IPS-15b (cell line): Measurements from ENCODE around the gene DMKN.

ENCODE experiments used
- H3K27me3 ChIP-seq: one replicate; pipeline ENCODE4 v1.6.1; 2013; ENCODE audit warnings: low read length; ENCODE audit not compliant: control insufficient read depth, insufficient read depth
- H3K36me3 ChIP-seq: one replicate; pipeline ENCODE4 v1.6.1; 2013; ENCODE audit warnings: low read length; ENCODE audit not compliant: control insufficient read depth, insufficient read depth
- H3K4me1 ChIP-seq: one replicate; pipeline ENCODE4 v1.6.1; 2013; ENCODE audit warnings: mild to moderate bottlenecking, low read length; ENCODE audit not compliant: control insufficient read depth, insufficient read depth
- H3K4me3 ChIP-seq: one replicate; pipeline ENCODE4 v1.5.1; 2013; ENCODE audit warnings: low read depth, low read length
- H3K9ac ChIP-seq: one replicate; pipeline ENCODE4 v1.6.1; 2013; ENCODE audit warnings: low read depth, mild to moderate bottlenecking, low read length
- H3K9me3 ChIP-seq: one replicate; pipeline ENCODE4 v1.6.1; 2013; ENCODE audit warnings: mild to moderate bottlenecking, low read length; ENCODE audit not compliant: control insufficient read depth, insufficient read depth

Gene DMKN, protein sequence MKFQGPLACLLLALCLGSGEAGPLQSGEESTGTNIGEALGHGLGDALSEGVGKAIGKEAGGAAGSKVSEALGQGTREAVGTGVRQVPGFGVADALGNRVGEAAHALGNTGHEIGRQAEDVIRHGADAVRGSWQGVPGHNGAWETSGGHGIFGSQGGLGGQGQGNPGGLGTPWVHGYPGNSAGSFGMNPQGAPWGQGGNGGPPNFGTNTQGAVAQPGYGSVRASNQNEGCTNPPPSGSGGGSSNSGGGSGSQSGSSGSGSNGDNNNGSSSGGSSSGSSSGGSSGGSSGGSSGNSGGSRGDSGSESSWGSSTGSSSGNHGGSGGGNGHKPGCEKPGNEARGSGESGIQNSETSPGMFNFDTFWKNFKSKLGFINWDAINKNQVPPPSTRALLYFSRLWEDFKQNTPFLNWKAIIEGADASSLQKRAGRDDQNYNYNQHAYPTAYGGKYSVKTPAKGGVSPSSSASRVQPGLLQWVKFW

GRCh38 chr19:35513628-35514281, at the start of gene DMKN:
Gene DMKN (minus strand): TSS chr19:35513649. CDS start chr19:35513475, 174 bp downstream.
- H3K4me3 ChIP-seq = peak within 1 kb of the TSS; percentile 58
- peak within 1 kb of the TSS; percentile 32 for H3K9ac ChIP-seq
- H3K27me3 ChIP-seq = peaks cover 8% of the 10 kb centered on the region
- H3K9me3 ChIP-seq = no peaks in the 10 kb centered on the region
- H3K4me1 ChIP-seq = peaks cover 4% of the 10 kb centered on the region
- no peaks in the 10 kb centered on the region for H3K36me3 ChIP-seq

DNA sequence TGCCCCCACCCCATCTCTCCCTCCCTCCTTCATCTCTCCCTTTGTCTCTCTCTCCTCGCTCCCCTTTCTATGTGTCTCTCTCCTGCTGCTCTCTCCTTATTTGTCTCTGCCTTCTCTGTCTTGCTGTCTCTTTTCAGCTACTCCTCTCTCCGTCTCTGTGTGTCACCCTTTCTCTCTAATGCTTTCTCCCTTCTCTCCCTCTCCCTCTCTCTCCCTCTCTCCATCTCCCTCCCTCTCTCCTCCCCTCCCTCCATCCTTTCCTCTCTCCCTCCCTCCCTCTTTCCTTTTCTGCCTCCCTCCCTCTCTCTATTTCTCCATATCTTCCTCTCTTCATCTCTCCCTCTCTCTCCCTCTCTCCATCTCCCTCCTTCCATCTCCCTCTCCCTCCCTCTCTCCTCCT, 49.3 kb upstream of the DMKN start:
- Histone ChIP-seq H3K4me3 (no peak overlapping the region), H3K27me3 (peaks cover 21% of the 10 kb centered on the region), H3K36me3 (no peaks in the 10 kb centered on the region), H3K9ac (no peak overlapping the region), H3K4me1 (no peaks in the 10 kb centered on the region), H3K9me3 (no peaks in the 10 kb centered on the region)

DNA sequence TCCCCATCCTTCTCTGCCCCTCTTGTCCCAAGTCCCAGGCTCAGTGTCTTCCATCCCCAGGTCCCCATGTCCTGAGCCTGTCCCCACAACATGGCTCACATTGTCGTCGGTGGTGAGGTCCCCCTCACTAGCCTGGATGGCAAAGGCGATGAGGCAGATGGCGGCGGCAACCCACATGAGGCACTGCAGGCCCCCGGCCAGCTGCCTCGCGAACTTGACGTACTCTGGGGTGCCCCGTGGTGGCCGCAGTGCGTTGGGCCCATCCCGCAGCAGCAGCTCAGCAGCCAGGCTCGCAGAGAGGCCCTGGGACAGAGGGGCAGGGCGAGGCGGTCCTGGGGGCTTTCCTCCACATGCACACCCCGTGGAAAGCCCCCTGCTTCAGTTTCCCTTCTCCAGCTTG, 48.9 kb upstream of the DMKN start:
- Histone ChIP-seq H3K9me3 (no peaks in the 10 kb centered on the region), H3K4me3 (no peak overlapping the region), H3K9ac (no peak overlapping the region), H3K27me3 (peaks cover 21% of the 10 kb centered on the region), H3K4me1 (no peaks in the 10 kb centered on the region), H3K36me3 (no peaks in the 10 kb centered on the region)

- Histone ChIP-seq H3K4me3 (no peak overlapping the region), H3K4me1 (peaks cover 3% of the 10 kb centered on the region), H3K9ac (no peak overlapping the region), H3K27me3 (peaks cover 30% of the 10 kb centered on the region), H3K36me3 (no peaks in the 10 kb centered on the region), H3K9me3 (no peaks in the 10 kb centered on the region)
Observed at GRCh38 chr19:35561436-35561835, 48.0 kb upstream of the DMKN start.

DNA sequence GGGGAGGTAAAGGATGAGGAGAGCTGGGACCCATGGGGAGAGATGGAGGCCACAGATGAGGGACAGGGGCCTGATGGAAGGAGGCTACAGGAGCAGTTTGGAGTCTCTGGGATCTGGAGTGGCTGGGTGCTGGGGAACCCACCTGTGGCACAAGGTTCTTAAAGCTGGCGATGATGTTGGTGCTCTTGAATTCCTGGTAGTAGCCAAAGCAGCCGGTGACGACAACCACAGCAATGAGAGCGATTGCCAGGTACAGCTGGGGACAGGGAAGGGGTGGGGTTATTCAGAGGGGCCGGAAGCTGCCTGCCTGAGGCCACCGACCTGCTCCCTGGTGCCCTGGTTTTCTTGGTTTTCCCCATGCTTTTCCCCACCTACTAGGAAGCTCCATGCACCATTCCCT, 47.2 kb upstream of the DMKN start:
- no peaks in the 10 kb centered on the region for H3K9me3 ChIP-seq
- H3K27me3 ChIP-seq = peaks cover 38% of the 10 kb centered on the region
- H3K9ac ChIP-seq = no peak overlapping the region
- no peaks in the 10 kb centered on the region for H3K36me3 ChIP-seq
- no peak overlapping the region for H3K4me3 ChIP-seq
- H3K4me1 ChIP-seq = peaks cover 3% of the 10 kb centered on the region

DNA sequence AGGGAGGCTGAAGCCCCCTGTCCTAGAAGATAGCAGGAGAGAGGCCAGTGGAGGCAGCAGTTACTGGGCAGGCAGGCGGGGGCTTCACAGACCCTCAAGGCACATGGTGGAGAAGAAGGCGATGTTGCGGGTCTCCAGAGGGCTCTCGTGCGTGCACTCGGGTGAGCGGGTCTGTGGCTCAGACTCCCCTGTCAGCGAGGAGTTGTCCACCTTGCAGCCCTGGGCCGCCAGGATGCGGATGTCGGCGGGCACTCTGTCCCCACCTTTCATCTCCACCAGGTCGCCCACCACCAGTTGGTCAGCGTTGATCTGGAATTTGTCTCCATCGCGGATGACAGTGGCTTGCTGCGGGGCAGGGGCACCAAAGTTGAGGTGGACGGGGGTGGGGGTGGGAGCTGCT, 46.8 kb upstream of the DMKN start:
- Histone ChIP-seq H3K36me3 (no peaks in the 10 kb centered on the region), H3K4me1 (peaks cover 3% of the 10 kb centered on the region), H3K4me3 (no peak overlapping the region), H3K27me3 (peaks cover 39% of the 10 kb centered on the region), H3K9ac (no peak overlapping the region), H3K9me3 (no peaks in the 10 kb centered on the region)

DNA sequence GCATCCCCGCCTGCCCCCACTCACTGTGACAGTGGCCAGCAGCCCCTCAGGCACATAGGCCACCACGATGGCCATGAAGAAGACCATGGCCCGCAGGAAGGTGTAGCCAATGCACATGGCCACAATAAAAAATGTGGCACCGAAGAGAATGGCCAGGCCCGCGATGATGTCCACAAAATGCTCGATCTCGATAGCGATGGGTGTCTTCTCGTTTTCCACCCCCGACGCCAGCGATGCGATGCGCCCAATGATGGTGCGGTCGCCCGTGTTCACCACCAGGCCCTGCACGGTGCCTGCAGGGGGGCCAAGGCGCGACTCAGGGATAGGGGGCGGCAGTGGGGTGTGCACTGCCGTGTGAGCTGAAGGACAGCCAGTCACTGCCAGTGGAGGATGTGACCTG, 46.3 kb upstream of the DMKN start:
- Histone ChIP-seq H3K4me3 (no peak overlapping the region), H3K9ac (no peak overlapping the region), H3K27me3 (peaks cover 39% of the 10 kb centered on the region), H3K9me3 (no peaks in the 10 kb centered on the region), H3K36me3 (no peaks in the 10 kb centered on the region), H3K4me1 (peaks cover 3% of the 10 kb centered on the region)

DNA sequence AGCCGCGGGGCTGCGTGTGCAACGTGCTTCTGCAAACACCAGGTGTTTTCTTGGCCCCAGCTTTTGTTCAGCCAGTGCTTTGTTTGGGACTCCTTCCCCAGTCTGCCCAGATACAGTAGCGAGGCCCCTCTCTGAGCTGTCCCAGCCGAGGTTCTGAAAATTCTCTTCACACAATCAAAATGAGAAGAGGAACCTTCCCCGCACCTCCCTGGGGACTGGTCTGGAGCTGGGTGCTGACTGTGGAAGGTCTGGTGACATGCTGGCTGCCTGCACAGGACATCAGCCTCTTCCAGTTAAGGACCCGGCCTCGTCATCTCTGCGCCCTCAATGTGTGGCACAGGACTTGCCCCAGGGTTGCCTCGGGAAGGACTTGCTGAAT, 45.8 kb upstream of the DMKN start:
- Histone ChIP-seq H3K9ac (no peak overlapping the region), H3K4me3 (peak overlapping the region; percentile 67), H3K27me3 (peaks cover 39% of the 10 kb centered on the region), H3K36me3 (no peaks in the 10 kb centered on the region), H3K4me1 (peaks cover 3% of the 10 kb centered on the region), H3K9me3 (no peaks in the 10 kb centered on the region)

- no peaks in the 10 kb centered on the region for H3K36me3 ChIP-seq
- H3K27me3 ChIP-seq = peaks cover 39% of the 10 kb centered on the region
- peak overlapping the region; percentile 67 for H3K4me3 ChIP-seq
- peaks cover 3% of the 10 kb centered on the region for H3K4me1 ChIP-seq
- H3K9me3 ChIP-seq = no peaks in the 10 kb centered on the region
- no peak overlapping the region for H3K9ac ChIP-seq
Observed at GRCh38 chr19:35558400-35559280, 45.2 kb upstream of the DMKN start.

DNA sequence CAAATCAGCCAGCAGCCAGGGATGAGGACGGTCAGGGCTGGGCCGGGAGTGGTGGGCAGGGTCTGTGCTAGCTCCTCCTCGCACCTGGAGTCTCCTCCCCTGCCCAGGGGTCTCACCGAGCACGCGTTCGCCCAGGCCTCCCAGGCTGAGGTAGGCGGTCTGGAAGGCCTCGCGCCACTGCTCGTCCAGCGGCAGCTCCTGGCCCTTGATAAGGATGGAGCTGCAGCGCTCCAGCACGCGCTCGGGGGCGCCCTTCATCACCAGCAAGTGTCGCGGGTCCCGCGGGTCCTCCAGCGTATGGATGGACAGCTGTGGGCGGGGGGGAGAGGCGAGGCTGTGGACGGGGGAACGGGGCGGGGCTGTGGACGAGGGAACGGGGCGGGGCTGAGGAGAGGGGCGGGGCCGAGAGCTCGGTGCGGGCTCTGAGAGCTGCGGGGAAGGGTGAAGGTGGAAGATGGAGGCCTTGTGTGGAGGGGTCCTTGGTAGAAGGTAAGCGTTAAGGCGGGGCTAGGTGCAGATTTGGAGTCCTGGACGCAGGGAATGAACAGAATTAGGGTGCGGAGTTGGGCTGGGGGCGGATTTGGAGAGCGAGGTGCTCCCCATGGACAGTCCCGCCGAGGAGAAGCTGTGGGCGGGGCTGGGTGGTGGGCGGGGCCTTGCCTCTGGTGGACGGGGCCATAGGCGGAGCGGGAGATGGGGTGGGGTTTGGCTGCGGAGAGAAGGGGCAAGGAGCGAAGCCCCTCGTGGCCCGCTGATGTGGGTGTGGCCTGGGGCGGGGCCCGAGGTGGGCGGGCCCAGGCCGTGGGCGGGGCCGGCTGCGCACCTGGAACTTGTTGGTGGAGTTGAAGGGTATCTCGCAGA, 44.3 kb upstream of the DMKN start:
- peak overlapping the region; percentile 88 for H3K4me3 ChIP-seq
- H3K36me3 ChIP-seq = no peaks in the 10 kb centered on the region
- peak overlapping the region; percentile 24 for H3K9ac ChIP-seq
- H3K9me3 ChIP-seq = no peaks in the 10 kb centered on the region
- peaks cover 3% of the 10 kb centered on the region for H3K4me1 ChIP-seq
- peaks cover 39% of the 10 kb centered on the region for H3K27me3 ChIP-seq
